HepG2 (cell line): ENCODE data around the gene AUTS2. TPM values are rescaled to one million over a fixed set of nuclear protein-coding genes. Genes with fewer than 3 reads are reported as not detected.

Experiments used
- ATAC-seq: fragments of 200-7000 bp; cut with Tn5 transposase; 3 replicates; pipeline ENCODE4 v1.9.1; 2020; ENCODE audit warnings: mild to moderate bottlenecking, moderate library complexity
- BruUV-seq: library from RNA; stranded (reverse); fragments of 400-500 nt; replicated peaks from 2 replicates; lab custom pipeline; 2021; lab: Mats Ljungman, UMichigan
- CTCF ChIA-PET: fragments of 300-600 bp; formaldehyde crosslinking; extraction: SDS; loops from one replicate; lab custom pipeline; 2021; ENCODE audit warnings: low total read pairs, inconsistent platforms, low intra/inter-chr PET ratio; lab: Yijun Ruan, JAX
- POLR2A ChIA-PET: fragments of 350-600 bp; sonication (Branson Sonifier 250); formaldehyde crosslinking; loops from one replicate; lab custom pipeline; 2020; ENCODE audit warnings: antibody characterized with exemption, inconsistent platforms; lab: Yijun Ruan, JAX
- DNase-seq: peaks from one replicate; pipeline ENCODE4 v3.0.0-alpha.2; 2015; ENCODE audit warnings: low spot score
- FAIRE-seq: peaks from 3 replicates; lab custom pipeline; 2011; peaks lifted over from hg19 to GRCh38; lab: Jason Lieb, UNC
- H2AFZ ChIP-seq: one replicate; pipeline ENCODE4 v1.6.1; 2011; ENCODE audit warnings: low read length, inconsistent platforms
- H3K27ac ChIP-seq: fragments of 300-600 bp; 3 replicates; pipeline ENCODE4 v1.8.0; 2011; ENCODE audit warnings: mixed run types, mild to moderate bottlenecking, mixed read lengths, low read length, inconsistent platforms; ENCODE audit not compliant: insufficient read depth; ENCODE audit errors: extremely low read length
- H3K27me3 ChIP-seq, 2 experiments: fragments of 200-600 bp in 1 of 2; 2 replicates in 1 of 2; 3 replicates in 1 of 2; pipeline versions ENCODE4 v1.6.0 to v1.8.0; 2011; ENCODE audit warnings: low read length in 2 of 2, mild to moderate bottlenecking in 2 of 2, moderate library complexity in 2 of 2, inconsistent platforms in 1 of 2; ENCODE audit not compliant: insufficient read depth in 2 of 2, control insufficient read depth in 1 of 2
- H3K36me3 ChIP-seq, 2 experiments: fragments of 200-600 bp in 1 of 2; replicated peaks in 1 of 2; 2 replicates in 1 of 2; 3 replicates in 1 of 2; pipeline versions ENCODE4 v1.5.1 to v1.8.0; 2011; ENCODE audit warnings: low read length in 2 of 2, inconsistent platforms in 1 of 2; ENCODE audit not compliant: insufficient read depth in 2 of 2, control insufficient read depth in 1 of 2
- H3K4me1 ChIP-seq: 2 replicates; pipeline ENCODE4 v1.5.1; 2012; ENCODE audit warnings: low read length, inconsistent platforms; ENCODE audit not compliant: insufficient read depth
- H3K4me2 ChIP-seq: 2 replicates; pipeline ENCODE4 v1.6.0; 2011; ENCODE audit warnings: low read depth, low read length, inconsistent platforms
- H3K4me3 ChIP-seq, 3 experiments: fragments of 200-600 bp in 1 of 3; sonication (generic), shearing (Covaris generic) in 1 of 3; replicated peaks in 1 of 3; 2 replicates each; pipeline ENCODE4 v1.5.1; 2011 to 2016; ENCODE audit warnings: low read length in 3 of 3, inconsistent platforms in 2 of 3, low read depth in 2 of 3, mild to moderate bottlenecking in 2 of 3, control low read depth in 1 of 3, mixed read lengths in 1 of 3; ENCODE audit not compliant: insufficient read depth in 1 of 3
- H3K79me2 ChIP-seq: one replicate; pipeline ENCODE4 v1.6.1; 2011; ENCODE audit warnings: low read length, inconsistent platforms; ENCODE audit not compliant: insufficient read depth
- H3K9ac ChIP-seq: 2 replicates; pipeline ENCODE4 v1.6.0; 2011; ENCODE audit warnings: mild to moderate bottlenecking, low read depth, low read length, inconsistent platforms; ENCODE audit not compliant: insufficient read depth
- H3K9me3 ChIP-seq: 2 replicates; pipeline ENCODE4 v1.5.1; 2012; ENCODE audit warnings: mild to moderate bottlenecking, low read length
- H4K20me1 ChIP-seq: 2 replicates; pipeline ENCODE4 v1.6.0; 2011; ENCODE audit warnings: inconsistent platforms, mild to moderate bottlenecking, low read length, moderate library complexity; ENCODE audit not compliant: insufficient read depth
- GTF3A ChIP-seq: sonication (generic); formaldehyde crosslinking; conservative IDR thresholded peaks from 2 replicates; pipeline ENCODE4 v1.4.0; 2020; ENCODE audit warnings: mild to moderate bottlenecking, missing genetic modification reagents
- MAF1 ChIP-seq: sonication (generic); formaldehyde crosslinking; IDR thresholded peaks from 2 replicates; pipeline ENCODE4 v1.5.0; 2020; ENCODE audit warnings: missing genetic modification reagents, borderline replicate concordance
- SRY ChIP-seq: sonication (generic); formaldehyde crosslinking; IDR thresholded peaks from 2 replicates; pipeline ENCODE4 v1.8.0; 2022; ENCODE audit warnings: mild to moderate bottlenecking, missing genetic modification reagents
- ZNF264 ChIP-seq: sonication (generic); formaldehyde crosslinking; IDR thresholded peaks from 2 replicates; pipeline ENCODE4 v1.4.0; 2020; ENCODE audit warnings: missing genetic modification reagents
- ZNF567 ChIP-seq: sonication (generic); formaldehyde crosslinking; IDR thresholded peaks from 2 replicates; pipeline ENCODE4 v1.8.1; 2023; ENCODE audit warnings: mild to moderate bottlenecking, missing genetic modification reagents, borderline replicate concordance
- WGBS: methylation state at CpG from one replicate; pipeline ENCODE4 v1.1.6; 2017; ENCODE audit warnings: low lambda C conversion rate; 5-methylcytosine and 5-hydroxymethylcytosine counted together
- in situ Hi-C: cut with HindIII; loops from 2 replicates; pipeline ENCODE4 v1.10.0; 2017; ENCODE audit warnings: low pct_unique_long_range_greater_than_20kb; ENCODE audit not compliant: extremely low pct_ligation_motif_present
- intact Hi-C: fragments of 100-400 bp; cut with micrococcal nuclease; formaldehyde crosslinking; loops from one replicate; pipeline ENCODE4 v1.10.0; 2022; ENCODE audit not compliant: unreplicated experiment
- polyA plus RNA-seq, 8 experiments: library from polyadenylated mRNA; depleted of rRNA in 3 of 8; stranded (reverse) in 7 of 8; unstranded in 1 of 8; fragments of >200 nt; fragmentation: Illumina TruSeq in 4 of 8; extraction: Trizol in 4 of 8; gene quantifications; 2 replicates each; pipeline versions ENCODE4 v1.2.1 to v1.2.3, GENCODE V29; 2011 to 2016; ENCODE audit warnings: low read depth in 4 of 8, missing spikeins in 1 of 8, mixed read lengths in 1 of 8; ENCODE audit not compliant: insufficient read depth in 1 of 8
- total RNA-seq, 5 experiments: library from RNA; depleted of rRNA; stranded (reverse); fragments of >200 nt; fragmentation: Illumina TruSeq; extraction: Trizol; gene quantifications; 2 replicates each; pipeline ENCODE4 v1.2.3, GENCODE V29; 2016; ENCODE audit warnings: low read depth in 1 of 5

Gene AUTS2
- total and polyA plus RNA-seq, 2 of the 13 experiments (the other 11 are each of a cell fraction or from before 2014, with no cell fraction given), result 0.38 TPM; not detected in 1

- FAIRE-seq, result no peak
- H4K20me1 ChIP-seq, result no peaks in the 10 kb centered on the region
- DNase-seq, result no peak
- in situ Hi-C loops (no loop called here), intact Hi-C loops (no loop called here)
- no peaks in the 10 kb centered on the region for H3K27me3 ChIP-seq
- POLR2A ChIA-PET, result no interaction called here
- H3K4me2 ChIP-seq, result no peak overlapping the region
- 27% methylated on average over 2 of the region's 2 CpGs for WGBS
- no peak overlapping the region for H3K27ac ChIP-seq
- peaks cover 18% of the 10 kb centered on the region for H3K4me1 ChIP-seq
- H3K9me3 ChIP-seq, result no peaks in the 10 kb centered on the region
- ATAC-seq, result no peak
- H3K9ac ChIP-seq, result no peak overlapping the region
- TF ChIP-seq MAF1 (CRISPR knock-in tag) (no peak), ZNF567 (CRISPR knock-in tag) (no peak), GTF3A (no peak), ZNF264 (CRISPR knock-in tag) (no peak)
- CTCF ChIA-PET, result no interaction called here
- BruUV-seq, result no TSS peak
- no peak overlapping the region for H3K4me3 ChIP-seq
- no peak overlapping the region for H2AFZ ChIP-seq
- no peaks in the 10 kb centered on the region for H3K79me2 ChIP-seq
- H3K36me3 ChIP-seq, result no peaks in the 10 kb centered on the region
Observed at GRCh38 chr7:70523989-70524351, 925.7 kb downstream of the AUTS2 start.

DNA sequence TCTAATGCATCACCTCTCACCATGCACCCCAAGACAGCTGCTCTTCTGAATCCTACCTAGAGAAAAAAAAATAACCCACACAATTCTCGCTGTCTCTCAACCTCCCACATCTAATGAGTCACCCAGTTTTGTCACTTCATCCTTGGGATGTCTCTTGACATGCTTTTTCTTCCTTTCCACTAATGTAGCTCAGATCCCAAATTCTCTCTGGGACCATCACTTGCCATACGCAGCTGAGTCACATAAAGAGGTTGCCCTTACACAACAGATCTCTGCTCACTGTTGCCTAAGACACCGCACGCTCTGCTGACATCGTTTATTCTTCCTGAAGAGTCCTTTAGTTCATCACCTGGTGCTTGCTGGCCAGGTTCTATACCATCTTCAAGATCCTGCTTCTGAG, 927.7 kb downstream of the AUTS2 start:
- Histone ChIP-seq H3K36me3 (no peaks in the 10 kb centered on the region), H3K9me3 (no peaks in the 10 kb centered on the region), H3K79me2 (no peaks in the 10 kb centered on the region), H3K4me2 (no peak overlapping the region), H3K4me3 (no peak overlapping the region), H4K20me1 (no peaks in the 10 kb centered on the region), H3K27ac (no peak overlapping the region), H3K9ac (no peak overlapping the region), H3K4me1 (peaks cover 8% of the 10 kb centered on the region), H2AFZ (no peak overlapping the region), H3K27me3 (no peaks in the 10 kb centered on the region)
- ATAC-seq, result no peak
- FAIRE-seq, result no peak
- 24% methylated on average over 5 of the region's 5 CpGs for WGBS
- intact Hi-C loops, result no loop called here
- no peak for TF ChIP-seq SRY (CRISPR knock-in tag)
- ChIA-PET CTCF (no interaction called here), POLR2A (no interaction called here)
- no TSS peak for BruUV-seq
- DNase-seq, result no peak
- in situ Hi-C loops, result no loop called here
